HG03066 (cell line): ENCODE results near the gene MOSPD3.

Experiments used
- ATAC-seq: cut with Tn5 transposase; IDR thresholded peaks from one replicate; pipeline ENCODE4 v1.9.1; 2021; ENCODE audit warnings: low read depth; ENCODE audit not compliant: unreplicated experiment

MOSPD3 gene

DNA sequence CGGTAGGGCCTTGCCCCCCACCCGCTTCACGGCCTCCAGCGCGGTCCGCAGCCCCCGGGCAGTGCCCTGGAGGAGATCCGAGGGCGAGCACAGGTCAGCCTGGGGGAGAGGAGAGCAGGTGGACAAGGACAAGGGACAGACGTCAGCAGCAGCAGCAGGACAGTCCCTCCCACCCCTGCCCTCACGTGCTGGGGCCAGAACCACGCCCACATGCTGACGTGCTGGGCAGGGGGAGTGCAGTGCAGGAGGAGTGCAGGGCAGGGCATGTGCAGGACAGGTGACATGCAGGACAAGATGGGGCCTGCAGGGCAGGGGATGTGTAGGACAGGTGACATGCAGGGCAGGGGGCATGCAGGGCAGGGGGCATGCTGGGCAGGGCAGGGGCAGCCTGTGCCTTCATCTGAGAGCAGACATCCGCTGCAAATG, 37.1 kb upstream of the MOSPD3 start:
- ATAC-seq: no peak

DNA sequence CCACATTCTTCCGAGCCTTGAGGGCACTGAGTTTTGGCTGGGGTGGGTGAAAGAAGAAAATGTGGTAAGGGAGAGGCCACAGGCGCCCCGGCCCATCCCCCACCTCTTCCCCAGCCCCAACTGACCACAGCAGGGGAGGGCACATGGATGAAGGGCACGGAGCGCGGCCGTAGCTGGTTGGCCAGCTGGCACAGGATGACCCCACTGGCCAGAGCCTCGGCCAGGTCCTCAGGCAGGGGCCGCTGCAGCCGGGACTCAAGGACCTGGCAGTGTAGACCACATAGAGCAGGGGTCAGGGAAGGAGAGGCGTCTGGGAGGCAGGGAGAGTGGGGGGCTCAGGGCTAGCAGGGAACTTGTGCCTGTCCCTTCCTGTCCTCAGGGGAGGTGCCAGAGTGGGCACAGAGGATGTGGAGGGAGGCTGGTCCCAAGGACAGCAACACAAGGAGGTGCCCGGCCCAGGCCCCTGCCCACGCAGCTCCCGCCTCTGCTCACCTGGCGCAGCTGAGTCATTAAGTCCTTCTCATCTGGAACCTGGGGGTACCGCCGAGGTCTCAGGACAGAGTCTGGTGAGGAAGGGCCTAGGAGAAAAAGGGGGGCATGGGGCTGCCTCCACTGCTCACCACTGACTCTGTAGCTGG, 36.5 kb upstream of the MOSPD3 start:
- ATAC-seq: no peak

DNA sequence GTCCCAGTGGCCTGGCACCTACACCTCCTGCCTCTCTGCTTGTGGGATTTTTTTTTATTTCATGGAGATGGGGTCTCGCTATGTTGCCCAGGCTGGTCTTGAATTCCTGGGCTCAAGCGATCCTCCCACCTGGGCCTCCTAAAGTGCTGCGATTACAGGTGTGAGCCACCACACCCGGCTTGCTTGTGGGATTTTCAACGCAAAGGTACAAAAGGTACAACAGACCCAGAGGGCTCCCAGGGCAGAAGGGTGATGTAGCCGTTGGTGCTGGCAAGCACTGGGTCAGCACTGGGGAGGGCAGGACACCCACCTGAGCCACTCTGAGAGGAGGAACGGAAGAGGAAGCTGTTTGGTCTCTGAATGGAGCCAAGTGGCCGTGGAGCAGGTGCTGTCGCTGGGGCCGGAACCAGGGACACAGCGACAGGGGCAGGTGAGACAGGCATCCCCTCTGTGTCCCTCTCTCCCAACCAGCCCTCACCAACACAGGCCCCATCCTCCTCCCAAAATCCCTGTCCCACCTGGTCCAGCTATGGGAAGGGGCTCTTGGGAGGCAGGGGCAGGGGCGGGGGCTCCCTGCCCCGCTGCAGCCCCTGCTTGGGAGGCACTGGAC, 35.9 kb upstream of the MOSPD3 start:
- no peak for ATAC-seq

DNA sequence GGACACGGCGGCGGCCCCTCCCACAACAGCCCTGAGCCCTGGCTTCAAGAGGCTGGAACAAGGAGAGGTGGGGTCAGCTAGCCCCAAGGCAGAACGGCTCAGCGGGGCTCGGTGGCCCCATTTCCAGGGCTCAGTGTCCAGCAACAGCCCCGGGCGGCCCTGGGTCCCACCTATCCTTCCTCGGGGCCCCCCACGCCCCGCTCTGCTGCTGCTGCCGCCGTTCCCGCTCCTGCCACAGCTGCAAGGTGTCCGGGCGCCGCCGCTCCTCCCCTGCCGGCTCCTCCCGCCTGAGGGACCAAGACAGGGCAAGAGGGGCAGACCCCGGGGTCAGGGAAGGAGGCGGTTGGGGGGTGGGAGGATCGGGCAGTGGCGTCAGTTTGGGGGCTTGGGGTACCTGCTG, 35.2 kb upstream of the MOSPD3 start:
- no peak for ATAC-seq

DNA sequence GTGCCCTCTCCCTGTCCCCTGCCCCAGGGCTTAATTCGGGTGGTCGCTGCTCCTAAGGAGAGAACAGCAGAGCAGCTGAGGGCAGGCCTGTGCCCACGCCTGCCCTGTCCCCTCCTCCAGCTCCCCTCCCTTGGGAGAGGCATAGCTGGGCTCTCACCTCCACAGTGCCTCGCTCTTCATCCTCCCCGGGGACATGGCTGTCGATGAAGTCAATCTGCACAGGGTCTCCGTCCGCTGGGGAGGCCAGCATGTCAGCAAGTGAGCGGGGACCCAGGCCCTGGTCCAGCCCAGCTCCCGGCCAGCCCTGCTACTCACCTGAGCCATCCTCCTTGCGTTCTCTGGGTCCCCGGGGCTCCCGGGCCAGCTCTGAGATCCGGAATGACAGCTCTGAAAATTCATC, 34.8 kb upstream of the MOSPD3 start:
- ATAC-seq: no peak

DNA sequence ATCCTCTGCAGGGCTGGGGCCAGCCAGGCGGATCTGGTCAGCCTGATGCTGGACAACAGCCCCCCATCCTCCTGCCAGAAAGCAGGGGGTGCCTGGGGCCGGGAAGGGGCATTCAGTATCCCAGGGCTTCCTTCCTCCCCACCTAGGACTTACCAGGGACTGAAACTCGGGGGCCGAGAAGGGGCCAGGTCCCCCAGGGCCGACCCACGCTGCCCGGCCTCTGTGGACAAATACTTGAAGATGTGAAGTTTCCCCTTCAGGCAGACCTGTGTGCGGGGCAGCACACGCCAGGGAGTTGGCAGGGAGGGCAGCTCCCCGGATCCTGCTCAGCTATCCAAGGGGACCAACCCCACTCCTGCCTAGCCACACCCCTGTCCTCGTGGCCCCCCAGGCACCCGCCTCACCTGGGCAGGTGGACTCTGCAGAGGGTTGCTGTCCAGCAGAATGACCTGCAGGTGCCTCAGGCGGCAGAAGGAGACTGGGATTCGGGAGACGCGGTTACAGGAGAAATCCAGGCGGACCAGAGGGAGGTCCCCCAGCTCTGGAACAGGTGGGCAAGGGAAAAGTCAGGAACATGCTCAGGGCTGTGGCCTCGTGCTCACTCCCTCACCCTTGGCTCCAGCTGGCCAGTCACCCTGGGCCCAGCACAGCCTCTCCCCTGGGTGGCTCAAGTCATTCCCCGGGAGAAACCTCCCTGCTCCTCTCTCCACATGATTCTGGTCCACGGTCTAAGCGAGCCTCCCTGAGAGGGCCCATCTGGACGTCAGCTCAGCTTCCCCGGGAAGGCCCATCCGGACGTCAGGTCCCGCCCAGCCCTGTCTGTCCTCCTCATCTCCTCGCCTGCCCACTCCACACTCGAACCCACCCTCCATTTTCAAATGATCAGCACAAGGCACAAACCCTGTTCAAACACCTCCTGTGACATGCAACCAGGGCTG, 33.8 kb upstream of the MOSPD3 start:
- no peak for ATAC-seq

DNA sequence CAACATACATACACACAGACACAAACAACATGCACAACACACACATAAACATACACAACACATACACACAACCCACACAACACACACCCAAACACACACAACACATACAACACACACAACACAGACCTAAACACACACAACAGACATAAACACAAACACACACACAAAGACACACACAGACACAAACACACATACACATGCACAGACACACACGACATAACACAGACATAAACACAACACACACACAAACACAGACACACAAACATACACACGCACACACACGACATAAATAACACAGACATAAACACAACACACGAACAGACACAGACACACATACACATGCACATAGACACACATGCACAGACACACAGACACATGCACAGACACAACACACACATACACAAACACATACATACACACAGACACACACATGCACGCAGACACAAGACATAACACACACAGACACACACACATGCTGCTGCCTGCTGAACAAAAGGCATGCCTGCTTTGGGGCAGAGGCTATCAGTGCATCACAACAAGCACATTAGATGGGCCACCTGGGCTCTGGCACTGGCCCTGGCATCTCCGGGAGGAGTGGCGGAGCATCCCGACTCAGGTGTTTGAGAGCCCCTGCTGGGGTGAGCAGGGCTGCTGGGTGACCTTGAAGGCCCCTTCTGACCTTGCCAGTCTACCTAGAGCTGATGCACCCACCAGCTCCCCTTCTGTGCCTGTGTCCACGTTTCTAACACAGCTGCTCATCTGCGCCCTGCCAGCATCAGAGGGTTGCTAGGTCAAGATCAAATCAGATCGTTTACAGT, 31.7 kb upstream of the MOSPD3 start:
- ATAC-seq: no peak

DNA sequence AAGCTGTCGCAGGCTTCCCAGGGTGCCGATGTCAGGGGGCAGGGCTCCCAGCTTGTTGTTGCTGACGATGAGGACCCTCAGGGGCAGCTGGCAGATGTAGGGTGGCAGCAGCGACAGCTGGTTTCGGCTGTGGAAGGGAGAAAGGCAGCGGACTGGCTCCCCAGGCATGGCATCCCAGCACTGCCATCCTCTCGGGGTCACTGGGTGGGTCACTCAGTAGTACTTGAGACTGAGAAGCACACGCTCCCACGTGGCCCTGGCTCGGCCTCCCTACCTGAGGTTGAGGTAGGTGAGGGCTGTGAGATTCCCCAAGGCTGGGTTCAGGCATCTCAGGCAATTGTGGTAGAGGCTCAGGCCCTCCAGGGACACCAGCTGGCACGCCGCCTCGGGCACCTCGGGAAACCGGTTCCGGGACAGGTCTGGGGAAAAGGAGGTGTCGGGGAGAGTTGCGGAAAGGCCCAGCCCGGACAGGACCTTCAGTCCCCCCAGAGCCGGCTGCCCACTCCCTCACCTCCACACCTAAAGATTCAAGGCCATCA, 30.2 kb upstream of the MOSPD3 start:
- no peak for ATAC-seq

DNA sequence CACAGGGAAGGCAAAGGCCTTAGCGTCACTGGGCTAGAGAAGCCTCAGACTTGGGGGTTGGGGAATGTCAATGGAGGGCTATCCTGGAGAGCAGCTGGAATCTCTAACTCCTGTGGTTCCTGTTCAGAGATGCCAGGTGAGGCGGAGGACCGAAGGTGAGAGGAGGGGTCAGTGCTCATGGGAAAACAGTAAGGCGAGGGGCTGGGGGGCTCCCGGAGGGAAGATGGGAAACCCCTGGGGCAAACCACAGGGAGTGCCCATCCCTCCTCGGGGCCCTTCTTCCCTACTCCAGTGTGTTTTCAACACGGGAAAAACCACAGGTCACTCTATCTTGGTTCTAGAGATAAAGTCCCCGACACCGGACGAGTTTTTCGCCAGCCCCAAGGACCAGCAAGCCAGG, 29.7 kb upstream of the MOSPD3 start:
- no peak for ATAC-seq

DNA sequence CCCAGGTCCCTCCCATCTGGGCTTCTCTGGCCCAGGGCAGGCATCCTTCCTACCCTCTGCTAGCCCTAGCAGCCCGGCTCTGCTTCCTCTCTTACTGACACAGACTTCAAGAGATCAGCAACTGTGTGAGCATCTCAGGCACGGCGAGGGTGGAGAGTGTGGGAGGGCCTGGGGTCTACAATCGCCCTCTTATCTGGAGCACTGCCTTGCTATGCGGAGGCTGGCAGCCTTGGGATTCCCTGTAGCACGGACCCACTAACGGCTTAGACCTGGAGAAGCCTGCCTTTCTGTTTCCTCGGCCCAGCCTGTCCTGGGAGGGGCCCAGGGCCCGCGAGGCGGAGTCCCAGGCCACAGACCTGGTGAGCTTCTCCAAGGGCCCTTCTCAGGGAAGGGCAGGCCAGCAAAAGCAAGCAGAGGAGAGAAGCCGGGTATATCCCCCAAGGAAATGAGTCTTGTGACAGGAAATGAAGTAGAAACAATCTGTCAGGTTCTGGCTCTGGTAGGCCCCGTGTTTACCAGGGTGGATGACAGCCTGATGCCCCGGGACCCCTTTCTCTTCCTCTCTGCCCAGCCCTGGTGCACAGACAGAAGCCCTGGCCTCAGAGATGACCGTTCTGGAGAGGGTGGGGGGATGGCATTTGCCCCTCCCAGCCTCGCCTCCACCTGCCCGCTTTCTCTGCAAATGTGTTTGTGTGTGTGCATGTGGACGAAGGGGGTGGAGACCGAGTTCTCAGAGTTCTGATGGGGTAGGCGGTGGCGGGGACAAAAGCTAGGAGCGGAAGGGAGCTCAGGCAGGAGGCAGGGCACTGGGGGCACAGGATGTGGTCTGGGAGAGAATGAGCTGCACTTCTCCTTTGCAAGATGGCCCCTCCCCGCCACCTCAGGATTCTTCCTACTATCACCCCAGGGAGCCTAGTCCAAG, 28.9 kb upstream of the MOSPD3 start:
- no peak for ATAC-seq

DNA sequence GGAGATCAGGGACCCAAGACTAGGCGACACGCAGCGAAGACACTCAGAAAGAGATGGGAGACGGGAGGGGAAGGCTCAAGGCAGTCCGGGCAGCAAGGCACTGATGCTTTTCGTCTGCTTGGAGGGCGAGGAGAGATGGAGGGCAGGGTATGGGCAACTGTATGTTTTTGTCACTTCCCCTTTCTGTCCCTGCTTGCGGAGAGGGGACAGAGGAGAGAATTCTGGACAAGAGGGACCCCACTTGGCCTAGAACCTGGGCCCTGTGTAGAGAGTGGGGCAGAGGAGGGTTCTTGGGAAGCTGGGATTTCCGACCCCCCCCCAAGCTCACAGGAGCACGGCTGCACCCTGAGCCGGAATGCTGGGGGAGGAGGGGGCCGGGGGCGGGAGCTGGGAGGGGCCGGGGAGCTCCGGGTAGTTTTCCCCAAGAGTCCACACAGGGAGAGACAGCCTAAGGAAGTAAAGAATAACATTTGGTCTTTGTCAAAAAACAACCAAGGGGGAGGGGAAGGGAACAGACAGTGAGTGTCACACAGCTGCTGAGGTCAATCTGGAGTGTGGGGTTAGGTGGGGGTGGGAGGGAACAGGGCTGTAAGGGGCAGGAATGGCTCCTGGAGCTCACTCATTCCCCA, 28.2 kb upstream of the MOSPD3 start:
- no peak for ATAC-seq

DNA sequence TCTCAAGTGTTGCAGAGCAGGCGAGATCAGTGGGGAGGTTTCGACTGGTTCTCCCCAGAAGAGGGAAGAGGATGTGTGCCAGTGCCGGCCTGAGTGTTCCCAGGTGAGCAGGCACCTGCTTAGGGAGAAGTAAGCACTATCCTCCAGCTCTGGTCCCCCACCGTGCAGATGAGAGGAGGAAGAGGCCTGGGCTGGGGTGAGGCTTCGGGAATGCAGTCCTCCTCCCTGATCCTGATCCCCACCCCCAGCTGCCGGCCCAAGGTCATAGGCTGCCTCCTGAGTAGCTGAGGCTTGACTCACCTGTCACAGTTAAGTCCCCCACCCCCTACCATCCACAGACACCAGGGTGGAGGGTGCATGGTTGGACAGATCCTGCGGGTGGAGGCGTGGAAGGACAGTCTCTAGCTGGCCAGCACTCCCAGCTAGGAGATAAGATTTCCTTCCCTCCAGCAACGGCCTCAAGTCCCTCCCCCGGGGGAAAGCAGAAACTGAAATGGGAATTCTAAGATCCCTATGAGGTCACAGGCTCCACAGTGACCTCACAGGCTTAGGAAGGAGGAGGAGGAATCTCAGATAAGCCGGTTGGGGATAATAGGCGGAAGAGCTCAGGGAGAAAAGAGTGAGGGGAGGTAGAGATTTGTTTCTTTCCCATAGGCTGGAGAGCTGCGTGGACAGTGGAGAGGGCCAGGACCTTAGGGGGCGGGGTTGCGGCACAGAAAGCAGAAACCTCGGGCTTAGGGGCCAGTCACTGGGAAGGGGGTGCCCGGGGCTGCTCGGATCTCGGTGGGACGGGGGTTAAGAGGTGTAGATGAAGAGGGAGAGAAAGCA, 27.4 kb upstream of the MOSPD3 start:
- no peak for ATAC-seq

DNA sequence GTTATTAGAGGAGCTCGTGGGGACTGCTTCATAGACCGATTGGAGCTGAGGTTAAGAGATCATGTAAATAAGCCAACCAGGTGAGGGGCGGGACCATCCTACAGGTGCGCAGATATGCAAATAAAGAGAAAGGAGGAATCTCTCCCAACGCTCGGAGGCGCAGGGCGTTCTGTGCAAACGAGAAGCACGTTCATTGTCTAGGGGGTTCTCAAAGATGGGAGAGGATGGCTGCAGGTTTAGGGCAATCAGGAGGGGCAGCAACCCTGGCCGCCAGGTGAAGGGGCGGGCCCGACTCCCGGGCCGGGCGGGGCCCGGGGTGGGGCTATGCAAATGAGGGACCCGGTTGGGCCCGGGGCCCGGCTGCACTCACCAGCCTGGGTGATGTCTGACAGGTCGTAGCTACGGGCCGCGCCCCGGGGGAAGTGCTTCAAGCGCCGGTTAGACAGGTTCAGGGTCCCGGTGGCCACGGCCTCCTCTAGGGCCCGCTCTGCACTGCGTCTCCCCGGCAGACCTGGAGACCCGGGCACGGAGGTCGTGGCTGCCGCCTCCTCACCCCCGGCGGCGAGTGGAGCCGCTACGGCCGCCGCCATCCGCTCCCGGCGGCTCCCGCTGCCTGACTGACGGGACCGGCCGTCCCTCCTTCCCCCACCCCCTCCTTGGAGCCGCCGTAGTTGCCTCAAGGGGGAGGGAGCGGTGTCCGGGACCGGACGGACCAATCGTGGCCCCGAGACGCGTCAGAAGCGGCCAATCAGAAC, 26.7 kb upstream of the MOSPD3 start, which contains the start of gene LRCH4:
LRCH4 (minus strand) TSS at position 619 of the 755 bp plus-strand sequence; CDS start at position 590, 29 bp downstream.
- ATAC-seq: peak; percentile 27

DNA sequence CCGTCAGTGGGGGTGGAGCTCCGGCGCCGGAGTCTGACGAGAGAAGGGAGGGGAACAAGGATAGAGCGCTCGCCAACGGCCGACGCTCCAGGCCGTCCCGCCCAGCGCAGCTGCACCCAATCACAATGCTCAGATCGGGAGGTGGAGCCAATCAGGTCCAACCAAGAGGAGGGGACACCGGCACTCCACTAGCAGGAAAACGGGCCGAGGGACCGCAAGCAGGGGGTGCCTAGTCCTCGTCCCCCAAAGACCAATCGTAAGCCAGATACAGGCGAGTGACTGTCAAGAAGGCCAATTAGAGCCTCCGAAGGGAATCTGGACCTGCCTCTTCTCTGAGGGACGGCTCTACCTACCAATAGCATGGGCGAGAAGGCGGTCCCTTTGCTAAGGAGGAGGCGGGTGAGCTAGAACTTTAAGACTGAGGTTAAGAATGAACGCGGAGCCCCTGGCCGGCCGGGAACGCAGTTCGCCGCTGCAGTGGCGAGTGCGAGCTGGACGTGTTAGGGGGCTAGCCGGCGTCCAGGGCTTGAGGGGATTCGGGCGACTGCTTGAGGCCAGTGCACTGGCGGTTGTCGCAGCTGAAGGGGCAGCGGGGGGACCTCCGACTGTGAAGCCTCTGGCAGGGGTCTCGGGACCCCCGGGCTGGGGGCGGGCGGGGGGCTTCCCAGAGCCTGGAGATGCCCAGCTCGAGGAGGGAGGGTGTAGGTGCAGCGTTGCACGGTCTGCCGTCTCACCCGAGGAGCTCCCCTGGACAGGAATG, 25.9 kb upstream of the MOSPD3 start, which contains the start of gene FBXO24:
FBXO24 (plus strand) TSS at position 63 of the 760 bp plus-strand sequence; CDS start at position 361, 298 bp downstream.
- peak; percentile 77 for ATAC-seq

DNA sequence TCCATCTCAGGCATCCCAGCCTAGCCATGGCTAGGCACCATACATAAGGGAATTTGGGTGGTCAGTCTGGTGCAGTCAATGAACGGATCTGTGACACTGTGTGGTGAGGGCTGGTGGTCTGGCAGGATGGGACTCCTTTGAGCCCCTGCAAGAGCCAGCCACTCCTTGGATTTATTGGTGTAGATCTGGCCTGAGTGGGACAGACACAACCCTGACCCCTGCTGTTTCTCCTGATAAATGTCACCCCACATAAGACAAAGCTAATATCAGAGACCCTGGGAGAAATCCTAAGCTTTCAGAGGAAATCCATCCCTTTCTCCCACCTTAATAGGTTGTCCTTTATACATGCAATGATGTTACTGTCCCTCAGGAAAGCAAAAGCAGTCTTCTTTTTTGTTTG, 23.9 kb upstream of the MOSPD3 start:
- ATAC-seq: no peak

DNA sequence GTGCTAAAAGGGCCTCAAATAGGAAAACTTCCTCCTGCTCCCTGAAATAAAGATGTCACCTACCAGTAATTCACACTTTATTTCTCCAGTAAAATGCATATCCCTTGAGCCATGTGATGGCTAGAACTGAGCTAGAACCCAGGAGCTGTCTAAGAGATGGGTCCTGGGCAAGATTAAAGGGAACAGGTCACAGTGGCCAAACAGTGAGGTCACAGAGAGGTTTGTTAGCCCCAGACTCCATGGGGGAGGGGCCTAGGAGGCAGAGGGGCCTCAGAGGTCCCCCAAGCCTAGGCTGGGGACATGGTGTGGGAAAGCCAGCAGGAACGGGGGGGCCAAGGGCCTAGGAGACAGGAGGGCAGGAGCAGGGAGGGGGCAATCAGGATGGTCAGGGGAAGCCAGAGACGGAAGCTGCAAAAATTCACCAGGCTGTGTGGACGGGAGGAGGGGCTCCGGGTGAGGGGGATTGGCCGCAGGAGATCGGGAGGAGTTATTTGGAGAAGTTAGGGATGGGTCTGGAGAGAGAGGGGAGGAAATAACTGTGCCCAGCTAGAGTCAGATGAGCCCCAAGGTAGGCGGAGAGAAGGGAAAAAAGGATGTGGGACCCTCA, 22.9 kb upstream of the MOSPD3 start:
- ATAC-seq: no peak
